ENCODE data around the gene OVCA2.

The OVCA2 gene

GRCh38 chr17:2053380-2054261 is 11.8 kb downstream of the OVCA2 start:
- Histone ChIP-seq H3K9me2 (replicated peaks; ENCODE audit: insufficient read depth, low read length) (no peaks in the 10 kb centered on the region), H3K4me3 (ENCODE audit: insufficient read depth, low read length, poor library complexity, severe bottlenecking) (peak overlapping the region; percentile 38), H3K9ac (ENCODE audit: low read length) (no peak overlapping the region), H3K4me2 (ENCODE audit: low read depth, low read length, poor library complexity, severe bottlenecking) (peak overlapping the region; percentile 74), H3K27ac (ENCODE audit: low read depth, low read length) (no peak overlapping the region), H4K20me1 (ENCODE audit: low read depth, low read length) (no peaks in the 10 kb centered on the region), H3K79me2 (ENCODE audit: insufficient read depth, low read length) (no peaks in the 10 kb centered on the region), H3K9me3 (ENCODE audit: insufficient read depth, low read length) (no peaks in the 10 kb centered on the region), H3K36me3 (ENCODE audit: low read length) (no peaks in the 10 kb centered on the region), H3K27me3 (ENCODE audit: low read length) (no peaks in the 10 kb centered on the region), H3F3A (ENCODE audit: insufficient read depth) (0 out of 2 replicates have a peak, but pooled peaks cover 9% of the 10 kb centered on the region), H2AFZ (ENCODE audit: low read depth, low read length, severe bottlenecking) (no peak overlapping the region)
- TF ChIP-seq EZH2phosphoT487 (conservative IDR thresholded peaks at IDR 0.05; ENCODE audit: low read length) (no peak), CTCF (IDR thresholded peaks at IDR 0.05; ENCODE audit: insufficient read depth, low read length, poor library complexity, severe bottlenecking) (peak; percentile 44)

GRCh38 chr17:2054262-2054511 is 12.4 kb downstream of the OVCA2 start:
- Histone ChIP-seq H3K9me3 (ENCODE audit: insufficient read depth, low read length) (no peaks in the 10 kb centered on the region), H2AFZ (ENCODE audit: low read depth, low read length, severe bottlenecking) (no peak overlapping the region), H3K4me3 (ENCODE audit: insufficient read depth, low read length, poor library complexity, severe bottlenecking) (peak overlapping the region; percentile 38), H3K36me3 (ENCODE audit: low read length) (no peaks in the 10 kb centered on the region), H3K27ac (ENCODE audit: low read depth, low read length) (no peak overlapping the region), H3K9me2 (replicated peaks; ENCODE audit: insufficient read depth, low read length) (no peaks in the 10 kb centered on the region), H3K27me3 (ENCODE audit: low read length) (no peaks in the 10 kb centered on the region), H3K9ac (ENCODE audit: low read length) (no peak overlapping the region), H3F3A (ENCODE audit: insufficient read depth) (0 out of 2 replicates have a peak, but pooled peaks cover 6% of the 10 kb centered on the region), H3K4me2 (ENCODE audit: low read depth, low read length, poor library complexity, severe bottlenecking) (peak overlapping the region; percentile 74), H4K20me1 (ENCODE audit: low read depth, low read length) (no peaks in the 10 kb centered on the region), H3K79me2 (ENCODE audit: insufficient read depth, low read length) (no peaks in the 10 kb centered on the region)
- TF ChIP-seq CTCF (IDR thresholded peaks at IDR 0.05; ENCODE audit: insufficient read depth, low read length, poor library complexity, severe bottlenecking) (no peak), EZH2phosphoT487 (conservative IDR thresholded peaks at IDR 0.05; ENCODE audit: low read length) (0 out of 2 replicates have a peak, but pooled peaks have one; percentile 75)

GRCh38 chr17:2054512-2055291 is 12.9 kb downstream of the OVCA2 start, which contains the start of gene HIC1:
Gene HIC1 (plus strand): TSS chr17:2055103. CDS start chr17:2056691, 1,588 bp downstream.
- Histone ChIP-seq H3K36me3 (ENCODE audit: low read length) (no peaks in the 10 kb centered on the region), H3K9ac (ENCODE audit: low read length) (peak within 1 kb of the TSS; percentile 45)

More at GRCh38 chr17:2054512-2055291, 12.9 kb downstream of the OVCA2 start, which contains the start of gene HIC1:
- no peaks in the 10 kb centered on the region for H3K27me3 ChIP-seq (ENCODE audit: low read length)
- no peak for TF ChIP-seq EZH2phosphoT487 (conservative IDR thresholded peaks at IDR 0.05; ENCODE audit: low read length)
- peak; percentile 77 for TF ChIP-seq CTCF (IDR thresholded peaks at IDR 0.05; ENCODE audit: insufficient read depth, low read length, poor library complexity, severe bottlenecking)
- peak within 1 kb of the TSS; percentile 52 for H3K4me3 ChIP-seq (ENCODE audit: insufficient read depth, low read length, poor library complexity, severe bottlenecking)
- H3K4me2 ChIP-seq (ENCODE audit: low read depth, low read length, poor library complexity, severe bottlenecking) = peak within 1 kb of the TSS; percentile 74
- no peaks in the 10 kb centered on the region for H3K79me2 ChIP-seq (ENCODE audit: insufficient read depth, low read length)
- peak within 1 kb of the TSS; percentile 61 for H2AFZ ChIP-seq (ENCODE audit: low read depth, low read length, severe bottlenecking)
- no peaks in the 10 kb centered on the region for H3K9me3 ChIP-seq (ENCODE audit: insufficient read depth, low read length)
- no peak within 1 kb of the TSS for H3K27ac ChIP-seq (ENCODE audit: low read depth, low read length)
- H3K9me2 ChIP-seq (replicated peaks; ENCODE audit: insufficient read depth, low read length) = no peaks in the 10 kb centered on the region
- H4K20me1 ChIP-seq (ENCODE audit: low read depth, low read length) = no peaks in the 10 kb centered on the region
- H3F3A ChIP-seq (ENCODE audit: insufficient read depth) = 0 out of 2 replicates have a peak, but pooled peaks cover 4% of the 10 kb centered on the region

Data from SU-DHL-6 (cell line).